Measurements from ENCODE around the gene SIAH1. TPM values are rescaled to one million over a fixed set of nuclear protein-coding genes. Genes with fewer than 3 reads are reported as not detected.
A peak's percentile ranks its signal among the peaks of the same experiment; 100 is the strongest.

The SIAH1 gene
- total RNA-seq, 1 donor from 2014 or later = 73.9 TPM

- Histone ChIP-seq H3K9ac (no peak overlapping the region), H3F3A (ENCODE audit: low read depth) (peaks cover 35% of the 10 kb centered on the region), H3K79me2 (ENCODE audit: low read depth) (peaks cover 100% of the 10 kb centered on the region), H4K20me1 (ENCODE audit: low read depth) (peaks cover 95% of the 10 kb centered on the region), H3K4me3 (peak overlapping the region; percentile 68), H3K4me2 (peak overlapping the region; percentile 82), H3K9me3 (ENCODE audit: low read depth) (no peaks in the 10 kb centered on the region), H3K27ac (peak overlapping the region; percentile 3), H3K4me1 (peaks cover 27% of the 10 kb centered on the region), H3K36me3 (no peaks in the 10 kb centered on the region), H2AFZ (replicated peaks) (no peak overlapping the region), H3K27me3 (no peaks in the 10 kb centered on the region)
- Mint-ChIP-seq H3K27ac (peak overlapping the region; percentile 27), H3K36me3 (peaks cover 14% of the 10 kb centered on the region), H3K27me3 (ENCODE audit: insufficient read depth, low read depth) (no peaks in the 10 kb centered on the region), H3K4me1 (peaks cover 28% of the 10 kb centered on the region), H3K9me3 (no peaks in the 10 kb centered on the region), H3K4me3 (peak overlapping the region; percentile 87)
- TF ChIP-seq, protein P1, sequence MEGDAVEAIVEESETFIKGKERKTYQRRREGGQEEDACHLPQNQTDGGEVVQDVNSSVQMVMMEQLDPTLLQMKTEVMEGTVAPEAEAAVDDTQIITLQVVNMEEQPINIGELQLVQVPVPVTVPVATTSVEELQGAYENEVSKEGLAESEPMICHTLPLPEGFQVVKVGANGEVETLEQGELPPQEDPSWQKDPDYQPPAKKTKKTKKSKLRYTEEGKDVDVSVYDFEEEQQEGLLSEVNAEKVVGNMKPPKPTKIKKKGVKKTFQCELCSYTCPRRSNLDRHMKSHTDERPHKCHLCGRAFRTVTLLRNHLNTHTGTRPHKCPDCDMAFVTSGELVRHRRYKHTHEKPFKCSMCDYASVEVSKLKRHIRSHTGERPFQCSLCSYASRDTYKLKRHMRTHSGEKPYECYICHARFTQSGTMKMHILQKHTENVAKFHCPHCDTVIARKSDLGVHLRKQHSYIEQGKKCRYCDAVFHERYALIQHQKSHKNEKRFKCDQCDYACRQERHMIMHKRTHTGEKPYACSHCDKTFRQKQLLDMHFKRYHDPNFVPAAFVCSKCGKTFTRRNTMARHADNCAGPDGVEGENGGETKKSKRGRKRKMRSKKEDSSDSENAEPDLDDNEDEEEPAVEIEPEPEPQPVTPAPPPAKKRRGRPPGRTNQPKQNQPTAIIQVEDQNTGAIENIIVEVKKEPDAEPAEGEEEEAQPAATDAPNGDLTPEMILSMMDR (IDR thresholded peaks at IDR 0.05) = no peak
- no peak for TF ChIP-seq EZH2 (IDR thresholded peaks at IDR 0.05)
- no peak for TF ChIP-seq EZH2phosphoT487 (IDR thresholded peaks at IDR 0.05)
- DNase-seq (ENCODE audit: low spot score) = peak; percentile 62
These were observed 18.8 kb downstream of the SIAH1 start for GRCh38 chr16:48366165-48367093.

DNA sequence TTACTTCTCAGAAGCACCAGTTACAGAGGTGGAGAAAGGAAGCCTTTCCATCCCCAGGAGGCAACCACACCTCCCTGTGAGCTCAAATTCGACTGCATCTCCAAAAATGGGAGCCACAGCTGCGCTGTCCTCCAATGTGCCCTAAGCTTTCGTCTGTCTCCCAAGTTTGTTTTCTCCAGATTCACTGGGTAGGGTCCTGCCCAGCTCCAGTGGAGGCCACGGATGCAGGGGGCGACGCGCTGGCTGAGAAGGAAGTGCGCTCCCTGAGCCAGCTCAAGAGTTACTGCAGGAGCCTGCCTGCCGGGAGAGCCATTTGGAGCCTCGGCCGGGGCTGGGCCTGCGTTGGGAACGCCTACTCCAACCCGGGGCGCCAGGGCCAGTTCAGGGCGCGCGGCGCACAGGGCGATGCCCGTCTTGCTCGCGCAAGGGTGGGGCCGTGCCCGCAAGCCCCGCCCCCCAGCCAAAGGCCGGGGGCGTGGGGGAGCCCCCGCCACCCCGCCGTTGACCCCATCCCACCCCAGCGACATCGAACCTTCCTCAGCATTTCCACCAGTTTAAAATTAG, 19.5 kb downstream of the SIAH1 start:
- Histone ChIP-seq H2AFZ (replicated peaks) (no peak overlapping the region), H3K9ac (no peak overlapping the region), H3K4me1 (peaks cover 27% of the 10 kb centered on the region), H3K27me3 (no peaks in the 10 kb centered on the region), H3K4me2 (peak overlapping the region; percentile 82), H3F3A (ENCODE audit: low read depth) (peaks cover 35% of the 10 kb centered on the region), H3K79me2 (ENCODE audit: low read depth) (peaks cover 100% of the 10 kb centered on the region), H4K20me1 (ENCODE audit: low read depth) (peaks cover 89% of the 10 kb centered on the region), H3K36me3 (no peaks in the 10 kb centered on the region), H3K27ac (peak overlapping the region; percentile 78), H3K9me3 (ENCODE audit: low read depth) (no peaks in the 10 kb centered on the region), H3K4me3 (peak overlapping the region; percentile 68)
- Mint-ChIP-seq H3K9me3 (no peaks in the 10 kb centered on the region), H3K27ac (no peak overlapping the region), H3K36me3 (peaks cover 12% of the 10 kb centered on the region), H3K27me3 (ENCODE audit: insufficient read depth, low read depth) (no peaks in the 10 kb centered on the region), H3K4me3 (peak overlapping the region; percentile 87), H3K4me1 (peaks cover 32% of the 10 kb centered on the region)
- no peak for TF ChIP-seq EZH2phosphoT487 (IDR thresholded peaks at IDR 0.05)
- TF ChIP-seq, protein P1 (IDR thresholded peaks at IDR 0.05) = peak; percentile 17
- peak; percentile 95 for DNase-seq (ENCODE audit: low spot score)

DNA sequence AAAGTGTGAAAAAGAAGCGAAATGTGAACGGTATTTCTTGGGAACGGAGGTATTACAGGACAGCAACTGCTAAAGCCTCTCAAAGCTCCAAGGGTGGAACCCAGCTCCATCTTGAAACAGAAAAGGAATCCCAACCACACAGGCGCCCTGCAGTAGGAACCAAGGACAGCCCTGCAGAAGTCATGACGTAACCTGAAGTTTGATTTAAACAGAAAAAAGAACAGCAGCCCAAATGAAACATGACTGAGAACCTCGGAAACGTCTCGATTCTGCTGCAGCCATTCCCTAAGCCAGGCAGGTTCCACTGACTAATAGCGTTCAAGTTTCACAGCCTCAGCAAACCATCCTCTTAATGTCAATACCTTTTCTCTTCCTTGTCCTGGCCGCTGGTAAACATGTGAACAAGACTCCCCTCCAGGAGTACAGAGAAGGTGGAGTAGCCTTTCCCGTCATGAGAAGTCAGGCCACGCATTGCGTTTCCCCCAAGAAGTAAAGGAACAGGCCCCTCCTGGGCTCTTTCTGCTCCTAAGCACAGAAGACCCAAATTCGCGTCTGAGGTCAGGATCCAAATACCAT, 20.1 kb downstream of the SIAH1 start:
- Histone ChIP-seq H3K27ac (peak overlapping the region; percentile 78), H3K36me3 (no peaks in the 10 kb centered on the region), H3F3A (ENCODE audit: low read depth) (peaks cover 33% of the 10 kb centered on the region), H3K27me3 (no peaks in the 10 kb centered on the region), H3K9ac (no peak overlapping the region), H3K4me1 (peaks cover 25% of the 10 kb centered on the region), H4K20me1 (ENCODE audit: low read depth) (peaks cover 90% of the 10 kb centered on the region), H3K79me2 (ENCODE audit: low read depth) (peaks cover 100% of the 10 kb centered on the region), H3K4me2 (peak overlapping the region; percentile 82), H3K9me3 (ENCODE audit: low read depth) (no peaks in the 10 kb centered on the region), H2AFZ (replicated peaks) (no peak overlapping the region), H3K4me3 (peak overlapping the region; percentile 68)
- no peaks in the 10 kb centered on the region for H3K9me3 Mint-ChIP-seq
- peaks cover 33% of the 10 kb centered on the region for H3K4me1 Mint-ChIP-seq
- no peak for DNase-seq (ENCODE audit: low spot score)
- no peak overlapping the region for H3K27ac Mint-ChIP-seq
- H3K36me3 Mint-ChIP-seq = peaks cover 13% of the 10 kb centered on the region
- TF ChIP-seq EZH2 (IDR thresholded peaks at IDR 0.05) = no peak
- TF ChIP-seq EZH2phosphoT487 (IDR thresholded peaks at IDR 0.05) = no peak
- TF ChIP-seq, protein P1 (IDR thresholded peaks at IDR 0.05) = no peak
- H3K27me3 Mint-ChIP-seq (ENCODE audit: insufficient read depth, low read depth) = no peaks in the 10 kb centered on the region
- peak overlapping the region; percentile 83 for H3K4me3 Mint-ChIP-seq
